ENCODE measurements around the gene OOSP4B.

Gene OOSP4B

DNA sequence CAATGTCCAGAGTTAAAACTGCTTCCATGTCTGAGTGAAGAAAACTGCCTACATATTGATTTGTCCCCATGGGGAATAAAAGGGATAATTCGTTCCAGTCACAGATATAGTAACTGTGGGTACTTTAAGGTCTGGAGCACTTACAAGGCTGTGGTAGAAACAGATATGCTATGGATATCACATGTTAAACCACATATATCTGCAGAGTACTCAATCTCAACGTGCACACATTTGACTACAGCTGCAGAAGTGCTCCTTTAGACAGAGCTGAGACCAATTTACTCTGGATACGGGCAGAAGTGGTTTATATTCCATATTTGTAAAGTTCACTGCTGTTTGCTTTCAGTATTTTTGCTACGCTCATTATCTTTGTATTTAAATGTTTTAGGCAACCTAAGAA lies 61.8 kb downstream of the OOSP4B start:
- H3K9me3 ChIP-seq (ENCODE audit: control insufficient read depth, insufficient read depth, low read length), result no peaks in the 10 kb centered on the region; the same call in 1 of the 2 replicates
- H3K36me3 ChIP-seq (ENCODE audit: insufficient read depth, low read length), result no peaks in the 10 kb centered on the region
- H3K4me1 ChIP-seq (ENCODE audit: insufficient read depth, low read length), result no peaks in the 10 kb centered on the region
- H3K9ac ChIP-seq (ENCODE audit: low read depth, low read length), result no peak overlapping the region

DNA sequence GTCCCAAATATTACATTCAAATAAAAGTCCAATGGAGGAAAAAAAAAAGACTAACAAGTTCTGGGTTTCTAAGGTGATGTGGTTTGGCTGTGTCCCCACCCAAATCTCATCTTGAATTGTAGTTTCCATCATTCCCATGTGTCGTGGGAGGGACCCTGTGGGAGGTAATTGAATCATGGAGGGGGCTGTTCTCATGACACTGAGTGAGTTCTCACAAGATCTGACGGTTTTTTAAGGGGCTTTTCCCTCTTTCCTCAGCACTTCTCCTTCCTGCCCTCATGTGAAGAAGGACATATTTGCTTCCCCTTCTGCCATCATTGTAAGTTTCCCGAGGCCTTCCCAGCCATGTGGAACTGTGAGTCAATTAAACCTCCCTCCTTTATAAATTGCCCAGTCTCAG lies 63.6 kb downstream of the OOSP4B start:
- Histone ChIP-seq H3K9me3 (ENCODE audit: control insufficient read depth, insufficient read depth, low read length) (no peaks in the 10 kb centered on the region; the same call in 1 of the 2 replicates), H3K36me3 (ENCODE audit: insufficient read depth, low read length) (no peaks in the 10 kb centered on the region), H3K4me1 (ENCODE audit: insufficient read depth, low read length) (no peaks in the 10 kb centered on the region), H3K9ac (ENCODE audit: low read depth, low read length) (no peak overlapping the region)

Data from ES-I3 (cell line).